IPS-18a (cell line): ENCODE data around the gene NRXN2.
A peak's percentile ranks its signal among the peaks of the same experiment; 100 is the strongest.

Experiments used
- H3K27ac ChIP-seq: one replicate; pipeline ENCODE4 v1.5.1; 2013; ENCODE audit warnings: low read length
- H3K27me3 ChIP-seq: one replicate; pipeline ENCODE4 v1.6.1; 2013; ENCODE audit warnings: mild to moderate bottlenecking, low read length; ENCODE audit not compliant: control insufficient read depth, insufficient read depth
- H3K36me3 ChIP-seq: one replicate; pipeline ENCODE4 v1.6.1; 2013; ENCODE audit warnings: low read depth, low read length; ENCODE audit not compliant: control insufficient read depth
- H3K4me1 ChIP-seq: one replicate; pipeline ENCODE4 v1.6.1; 2013; ENCODE audit warnings: low read depth, low read length; ENCODE audit not compliant: control insufficient read depth
- H3K4me3 ChIP-seq: one replicate; pipeline ENCODE4 v1.5.1; 2013; ENCODE audit warnings: low read length
- H3K9ac ChIP-seq: one replicate; pipeline ENCODE4 v1.6.1; 2013; ENCODE audit warnings: mild to moderate bottlenecking, low read length, moderate library complexity
- H3K9me3 ChIP-seq: one replicate; pipeline ENCODE4 v1.6.1; 2013; ENCODE audit warnings: low read depth, low read length; ENCODE audit not compliant: control insufficient read depth

NRXN2 gene

DNA sequence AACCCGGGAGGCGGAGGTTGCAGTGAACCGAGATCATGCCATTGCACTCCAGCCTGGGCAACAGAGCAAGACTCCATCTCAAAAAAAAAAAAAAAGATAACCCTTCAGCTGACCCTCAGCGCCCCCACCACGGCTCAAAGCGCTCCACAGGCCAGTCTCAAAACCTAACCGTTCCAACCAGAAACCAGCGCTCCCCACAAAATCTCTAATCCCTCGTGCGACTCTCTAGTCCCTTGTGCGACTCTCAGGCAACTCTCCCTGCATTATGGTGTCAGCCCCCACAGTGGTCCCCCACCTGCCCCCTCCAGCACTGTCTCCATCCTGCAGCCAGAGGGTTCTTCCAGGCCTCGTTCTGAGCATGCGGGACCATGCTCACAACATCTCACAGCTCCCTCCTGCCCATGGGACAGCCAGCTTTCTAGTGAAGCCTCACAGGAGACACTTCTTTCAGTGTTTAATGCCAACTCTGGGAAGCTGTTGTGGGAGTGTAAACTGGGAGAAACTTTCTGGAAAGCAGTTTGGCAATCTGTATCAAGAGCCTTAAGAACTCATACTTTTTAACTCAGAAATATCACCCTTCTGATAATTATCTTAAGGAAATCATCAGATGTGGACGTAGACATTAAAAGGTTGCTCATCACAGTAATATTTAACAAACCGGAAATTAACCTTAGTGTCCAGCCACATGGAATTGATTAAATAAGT, 25.1 kb upstream of the NRXN2 start:
- peaks cover 14% of the 10 kb centered on the region for H3K27me3 ChIP-seq
- no peaks in the 10 kb centered on the region for H3K36me3 ChIP-seq
- no peak overlapping the region for H3K9ac ChIP-seq
- no peak overlapping the region for H3K27ac ChIP-seq
- no peaks in the 10 kb centered on the region for H3K4me1 ChIP-seq
- H3K9me3 ChIP-seq = no peaks in the 10 kb centered on the region
- no peak overlapping the region for H3K4me3 ChIP-seq

DNA sequence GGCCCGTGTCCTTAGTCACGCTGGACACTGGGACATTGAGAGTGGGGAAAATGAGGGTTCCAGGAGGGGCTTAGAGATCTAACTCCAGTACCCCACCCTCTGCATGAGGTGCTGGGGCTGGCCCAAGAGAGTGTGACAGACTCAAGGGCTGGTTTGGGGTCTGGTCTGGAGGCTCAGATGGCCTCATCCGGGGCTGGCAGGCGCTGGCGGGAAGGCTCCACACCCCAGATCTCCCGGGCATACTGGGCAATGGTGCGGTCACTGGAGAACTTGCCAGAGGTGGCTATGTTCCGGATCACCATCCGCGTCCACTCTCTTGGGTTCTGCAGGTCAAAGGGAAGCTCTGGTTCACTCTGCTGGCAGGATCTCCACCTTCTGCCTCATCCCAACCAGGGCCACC, 23.5 kb upstream of the NRXN2 start:
- no peak overlapping the region for H3K4me3 ChIP-seq
- no peaks in the 10 kb centered on the region for H3K36me3 ChIP-seq
- H3K9me3 ChIP-seq = no peaks in the 10 kb centered on the region
- H3K27ac ChIP-seq = no peak overlapping the region
- H3K4me1 ChIP-seq = peaks cover 4% of the 10 kb centered on the region
- H3K9ac ChIP-seq = no peak overlapping the region
- H3K27me3 ChIP-seq = peaks cover 30% of the 10 kb centered on the region

DNA sequence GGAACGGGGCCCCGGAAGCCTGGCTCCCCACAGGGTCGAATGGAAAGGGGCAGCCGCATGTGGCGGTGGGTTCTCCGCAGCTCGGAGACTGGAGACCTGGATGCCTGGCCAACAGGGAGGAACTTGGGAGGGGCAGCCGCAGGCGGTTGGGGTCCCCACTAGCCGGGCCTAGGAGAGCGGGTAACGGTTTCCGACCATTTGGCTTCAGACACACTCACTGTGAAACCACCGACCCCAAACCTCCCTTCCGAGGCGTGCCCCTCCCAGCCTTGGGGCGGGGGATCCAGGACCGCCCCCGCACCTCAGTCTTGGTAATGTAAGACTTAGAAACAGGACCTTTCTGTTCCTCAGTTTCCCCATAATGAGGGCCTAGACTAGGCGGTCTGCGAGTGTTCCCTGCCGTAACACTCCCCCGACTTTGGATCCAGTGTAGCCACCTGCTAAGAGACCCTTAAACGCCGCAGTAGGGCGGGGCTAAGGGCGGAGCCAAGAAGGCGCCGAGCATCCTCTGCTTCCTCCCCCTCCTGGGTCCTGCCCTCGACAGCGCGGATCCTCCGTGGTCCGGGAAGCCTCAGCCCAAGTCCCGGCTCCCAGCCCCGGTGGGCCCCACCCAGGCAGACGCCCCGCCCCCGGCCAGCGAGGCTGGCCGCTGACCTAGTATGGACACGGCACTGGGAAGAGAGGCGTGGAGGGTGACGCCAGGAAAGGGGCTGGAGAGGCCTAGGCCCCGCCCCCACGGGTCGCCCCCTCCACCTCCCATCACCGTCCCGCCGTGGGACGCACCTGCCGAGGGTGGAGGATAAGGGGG, 22.7 kb upstream of the NRXN2 start:
- Histone ChIP-seq H3K27ac (no peak overlapping the region), H3K9me3 (no peaks in the 10 kb centered on the region), H3K36me3 (no peaks in the 10 kb centered on the region), H3K9ac (peak overlapping the region; percentile 20), H3K4me1 (peaks cover 8% of the 10 kb centered on the region), H3K27me3 (peaks cover 38% of the 10 kb centered on the region), H3K4me3 (peak overlapping the region; percentile 68)

DNA sequence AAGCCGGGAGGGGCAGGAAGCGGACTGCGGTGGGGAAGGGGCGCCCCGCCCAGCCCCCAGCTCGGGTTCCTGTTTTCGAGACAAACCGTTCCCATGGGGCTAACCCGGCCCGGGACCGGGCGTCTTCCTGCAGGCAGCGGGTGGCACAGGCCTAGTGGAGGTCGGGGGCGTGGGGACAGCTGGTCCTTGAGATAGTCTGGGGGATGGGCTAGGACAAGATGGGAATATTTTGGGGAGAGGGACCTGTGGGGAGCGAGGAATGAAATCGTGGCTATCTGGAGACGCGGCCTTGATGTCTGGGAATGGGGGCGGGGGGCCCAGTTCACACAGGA, 22.2 kb upstream of the NRXN2 start:
- H3K27me3 ChIP-seq = peaks cover 44% of the 10 kb centered on the region
- no peak overlapping the region for H3K27ac ChIP-seq
- peak overlapping the region; percentile 20 for H3K9ac ChIP-seq
- H3K4me1 ChIP-seq = peaks cover 8% of the 10 kb centered on the region
- no peaks in the 10 kb centered on the region for H3K36me3 ChIP-seq
- peak overlapping the region; percentile 68 for H3K4me3 ChIP-seq
- no peaks in the 10 kb centered on the region for H3K9me3 ChIP-seq

DNA sequence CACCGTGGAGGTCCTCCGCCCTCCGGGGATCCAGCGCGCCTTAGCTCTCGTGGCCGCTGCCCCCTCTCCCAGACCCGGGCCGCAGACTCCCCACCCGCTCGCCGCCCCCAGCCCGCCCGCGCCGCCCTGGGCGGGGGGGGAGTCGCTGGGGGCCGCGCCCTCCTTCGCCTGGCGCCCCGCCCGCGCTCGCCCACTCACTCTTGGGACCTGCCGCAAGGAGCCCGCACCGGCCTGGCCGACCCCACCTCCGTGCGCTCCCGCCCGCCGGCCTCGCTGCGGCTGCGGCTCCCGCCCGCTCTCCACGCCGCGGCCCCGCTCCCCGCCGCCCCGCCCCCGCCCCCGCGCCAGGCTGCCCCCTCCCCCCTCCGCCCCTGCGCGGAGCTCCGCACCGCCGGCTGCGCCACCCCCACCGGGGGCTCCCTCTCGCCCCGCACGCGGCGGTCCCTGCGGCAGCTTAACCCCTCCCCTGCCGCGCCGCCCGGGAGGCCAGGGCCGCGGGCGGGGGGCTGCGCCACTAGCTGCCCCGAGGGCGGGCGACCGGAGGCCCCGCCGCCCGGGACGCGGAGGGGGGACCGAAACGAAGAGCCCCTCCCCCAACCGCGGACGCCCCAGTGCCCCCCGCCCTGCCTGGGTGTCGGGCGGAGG, 21.7 kb upstream of the NRXN2 start:
- Histone ChIP-seq H3K27ac (no peak overlapping the region), H3K27me3 (peaks cover 49% of the 10 kb centered on the region), H3K4me1 (peaks cover 9% of the 10 kb centered on the region), H3K36me3 (no peaks in the 10 kb centered on the region), H3K9me3 (no peaks in the 10 kb centered on the region), H3K9ac (peak overlapping the region; percentile 20), H3K4me3 (peak overlapping the region; percentile 68)

GRCh38 chr11:64743591-64744543, 20.9 kb upstream of the NRXN2 start, which contains the start of gene RASGRP2:
Gene RASGRP2 (minus strand): TSS chr11:64744142. CDS start chr11:64742866, 1,276 bp downstream.
- H3K27me3 ChIP-seq = peaks cover 50% of the 10 kb centered on the region
- no peak within 1 kb of the TSS for H3K27ac ChIP-seq
- peaks cover 16% of the 10 kb centered on the region for H3K4me1 ChIP-seq
- H3K36me3 ChIP-seq = no peaks in the 10 kb centered on the region
- no peak within 1 kb of the TSS for H3K9ac ChIP-seq
- H3K9me3 ChIP-seq = no peaks in the 10 kb centered on the region
- peak within 1 kb of the TSS; percentile 68 for H3K4me3 ChIP-seq

DNA sequence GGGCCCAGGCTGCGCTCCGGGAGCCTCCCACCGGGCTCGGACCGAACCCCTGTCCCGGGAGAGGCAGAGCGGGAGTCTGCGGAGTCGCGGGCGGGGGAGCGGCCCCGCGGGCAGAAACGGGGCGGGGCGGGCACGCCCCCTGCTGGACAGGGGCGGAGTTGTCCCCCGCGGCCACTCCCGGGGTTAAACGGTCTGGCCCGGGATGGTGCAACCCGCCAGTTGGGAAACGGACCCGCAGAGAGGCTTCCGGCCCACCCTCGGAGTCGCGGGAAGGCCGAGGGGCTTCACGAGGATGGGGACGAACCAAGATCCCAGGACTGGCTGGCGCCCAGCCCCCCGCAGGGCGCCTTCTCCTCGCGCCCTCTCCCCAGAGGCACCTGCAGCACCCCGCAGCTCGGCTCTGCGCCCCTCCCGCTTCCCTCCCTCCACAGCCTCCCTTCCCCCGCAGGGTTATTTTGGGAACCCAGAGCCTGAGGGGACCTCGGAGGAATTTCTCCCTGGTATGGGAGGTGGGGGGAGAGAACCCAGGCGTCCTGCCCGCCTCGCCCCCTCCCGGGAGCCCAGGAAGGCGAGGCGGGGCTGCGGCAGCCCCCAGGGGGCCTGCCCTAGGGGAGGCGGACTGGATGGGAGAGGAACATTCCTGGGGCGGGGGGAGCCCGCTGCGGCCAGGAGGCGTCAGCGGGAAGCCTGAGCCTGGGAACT, 20.0 kb upstream of the NRXN2 start:
- peak overlapping the region; percentile 63 for H3K4me3 ChIP-seq
- no peaks in the 10 kb centered on the region for H3K36me3 ChIP-seq
- no peak overlapping the region for H3K27ac ChIP-seq
- H3K9ac ChIP-seq = peak overlapping the region; percentile 39
- peaks cover 16% of the 10 kb centered on the region for H3K4me1 ChIP-seq
- H3K9me3 ChIP-seq = no peaks in the 10 kb centered on the region
- peaks cover 50% of the 10 kb centered on the region for H3K27me3 ChIP-seq

DNA sequence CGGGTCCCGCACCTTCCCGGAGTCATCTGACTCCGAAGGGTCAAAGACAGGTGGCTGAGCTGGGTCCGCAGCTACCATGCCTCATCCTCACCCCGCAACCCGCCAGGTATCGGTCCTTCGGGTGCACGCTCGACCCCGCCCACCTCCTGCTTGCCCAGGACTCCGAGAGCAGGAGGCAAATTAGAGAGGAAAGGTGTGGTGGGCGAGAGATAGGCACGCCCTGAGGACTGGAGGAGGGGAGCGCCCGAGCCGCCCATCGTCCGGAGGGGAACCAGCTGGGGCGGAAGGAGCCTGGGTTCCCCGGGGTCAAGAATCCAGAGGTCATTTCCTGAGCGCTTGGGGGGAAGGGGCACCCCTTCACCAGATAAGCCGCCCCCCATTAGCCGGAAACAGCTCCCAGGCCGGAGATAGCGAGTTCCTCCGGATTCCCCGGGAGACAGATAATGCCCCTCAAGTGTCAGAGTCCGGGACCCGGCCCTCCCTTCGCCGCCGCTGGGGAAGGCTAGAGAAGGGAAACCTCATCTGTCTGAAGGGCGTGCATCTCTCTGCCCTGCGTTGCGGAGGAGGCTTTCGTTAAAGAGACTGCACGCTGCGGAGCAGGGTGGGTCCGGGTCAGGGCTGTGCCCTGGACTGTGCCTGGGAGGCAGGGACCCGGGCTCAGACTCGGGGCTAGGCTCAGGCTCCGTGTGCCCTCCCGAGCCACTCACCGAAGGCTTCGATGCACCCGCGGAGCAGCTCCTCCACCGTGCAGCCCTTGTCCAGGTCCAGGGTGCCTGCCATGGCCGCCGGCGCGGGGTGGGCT, 19.3 kb upstream of the NRXN2 start:
- Histone ChIP-seq H3K36me3 (no peaks in the 10 kb centered on the region), H3K4me1 (peaks cover 16% of the 10 kb centered on the region), H3K4me3 (peak overlapping the region; percentile 63), H3K9me3 (no peaks in the 10 kb centered on the region), H3K9ac (peak overlapping the region; percentile 39), H3K27me3 (peaks cover 50% of the 10 kb centered on the region), H3K27ac (no peak overlapping the region)

DNA sequence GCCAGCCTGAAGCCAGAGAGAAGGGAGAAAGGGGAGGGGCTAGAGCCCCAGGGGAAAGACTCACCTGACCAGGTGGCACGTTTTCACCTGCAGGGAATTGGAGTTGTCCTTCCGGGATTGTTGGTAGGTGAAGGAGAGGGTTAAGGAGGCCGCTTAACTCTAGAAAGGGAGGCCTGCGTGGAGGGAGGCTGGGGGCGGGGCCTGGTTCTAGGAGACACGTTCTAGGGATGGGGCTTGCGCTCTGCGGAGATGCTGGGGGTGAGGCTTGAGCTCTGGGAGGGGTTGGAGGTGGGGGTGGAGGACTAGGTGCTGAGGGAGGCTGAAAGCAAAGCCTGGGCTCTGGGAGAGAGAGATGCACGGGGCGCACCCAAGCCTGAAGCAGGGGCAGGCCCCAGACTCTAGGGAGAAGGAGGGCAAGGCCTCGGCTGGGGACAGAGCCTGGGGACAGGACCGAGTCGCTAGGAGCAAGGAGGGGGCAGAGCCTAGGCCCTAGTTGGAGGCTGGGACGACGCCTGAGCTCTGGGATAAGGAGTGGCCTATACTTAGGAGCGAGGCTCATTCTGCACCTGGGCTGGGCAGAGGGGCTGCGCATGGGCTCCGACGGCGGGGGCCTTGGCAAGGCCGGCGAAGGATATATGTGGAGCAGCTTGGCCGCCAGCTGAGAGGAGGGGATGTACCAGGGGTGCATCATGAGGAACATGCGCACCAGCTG, 18.5 kb upstream of the NRXN2 start:
- Histone ChIP-seq H3K4me1 (peaks cover 16% of the 10 kb centered on the region), H3K9ac (no peak overlapping the region), H3K36me3 (no peaks in the 10 kb centered on the region), H3K4me3 (peak overlapping the region; percentile 63), H3K9me3 (no peaks in the 10 kb centered on the region), H3K27ac (no peak overlapping the region), H3K27me3 (peaks cover 50% of the 10 kb centered on the region)
